GM12801 (cell line): ENCODE data around the gene CABS1.

ENCODE experiments used
- TF ChIP-seq, protein P1 (sequence below): IDR thresholded peaks from one replicate; pipeline ENCODE4 v1.5.1; 2011; ENCODE audit warnings: control low read depth; ENCODE audit not compliant: insufficient read length; ENCODE audit errors: extremely low read depth

The CABS1 gene

DNA sequence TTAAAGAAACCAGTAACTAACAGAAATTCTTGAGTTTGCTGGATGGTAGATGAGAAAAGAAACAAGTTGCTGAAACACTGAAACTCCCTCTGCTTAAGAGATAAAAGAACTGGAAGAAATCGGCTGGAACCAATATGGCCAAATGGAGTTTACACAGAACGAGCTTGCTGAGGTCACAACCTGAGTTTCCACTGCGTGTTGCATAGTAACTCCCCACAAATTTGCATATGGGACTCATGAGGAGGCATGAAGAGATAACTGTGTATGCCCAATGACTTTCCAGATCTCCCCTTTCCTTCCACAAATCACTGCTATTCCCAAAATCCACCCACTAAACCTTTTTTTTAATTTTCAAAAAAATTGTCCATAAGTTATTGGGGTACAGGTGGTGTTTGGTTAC lies 38.0 kb downstream of the CABS1 start:
- TF ChIP-seq, protein P1, sequence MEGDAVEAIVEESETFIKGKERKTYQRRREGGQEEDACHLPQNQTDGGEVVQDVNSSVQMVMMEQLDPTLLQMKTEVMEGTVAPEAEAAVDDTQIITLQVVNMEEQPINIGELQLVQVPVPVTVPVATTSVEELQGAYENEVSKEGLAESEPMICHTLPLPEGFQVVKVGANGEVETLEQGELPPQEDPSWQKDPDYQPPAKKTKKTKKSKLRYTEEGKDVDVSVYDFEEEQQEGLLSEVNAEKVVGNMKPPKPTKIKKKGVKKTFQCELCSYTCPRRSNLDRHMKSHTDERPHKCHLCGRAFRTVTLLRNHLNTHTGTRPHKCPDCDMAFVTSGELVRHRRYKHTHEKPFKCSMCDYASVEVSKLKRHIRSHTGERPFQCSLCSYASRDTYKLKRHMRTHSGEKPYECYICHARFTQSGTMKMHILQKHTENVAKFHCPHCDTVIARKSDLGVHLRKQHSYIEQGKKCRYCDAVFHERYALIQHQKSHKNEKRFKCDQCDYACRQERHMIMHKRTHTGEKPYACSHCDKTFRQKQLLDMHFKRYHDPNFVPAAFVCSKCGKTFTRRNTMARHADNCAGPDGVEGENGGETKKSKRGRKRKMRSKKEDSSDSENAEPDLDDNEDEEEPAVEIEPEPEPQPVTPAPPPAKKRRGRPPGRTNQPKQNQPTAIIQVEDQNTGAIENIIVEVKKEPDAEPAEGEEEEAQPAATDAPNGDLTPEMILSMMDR = no peak

GRCh38 chr4:70380578-70380977 lies 45.8 kb downstream of the CABS1 start:
- TF ChIP-seq, protein P1 = no peak

DNA sequence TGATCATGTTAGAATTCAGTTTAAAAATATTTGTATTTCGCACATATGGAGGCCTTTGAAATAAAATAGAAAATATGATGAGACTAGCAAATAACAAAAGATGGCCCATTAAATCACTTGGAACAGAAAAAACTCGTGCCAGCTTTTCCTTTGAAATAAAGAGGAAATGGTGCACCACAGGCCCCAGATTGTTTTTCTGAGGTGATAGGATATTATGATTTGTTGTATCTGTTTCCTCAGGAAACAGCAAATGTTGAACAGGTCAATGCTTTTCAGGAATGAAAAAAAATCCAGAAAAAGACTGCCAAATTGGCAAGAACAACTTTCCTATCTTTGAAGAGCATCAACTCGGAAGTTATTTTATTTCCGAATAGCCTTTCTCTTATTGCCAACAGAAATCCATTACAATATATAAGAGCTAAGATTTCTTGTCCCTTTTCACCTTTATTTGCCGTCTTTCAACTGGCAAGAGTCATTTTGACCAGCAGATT lies 48.0 kb downstream of the CABS1 start, which contains the start of gene SMR3B:
Gene SMR3B (plus strand): TSS at position 441 of the 491 bp plus-strand sequence. CDS start 1,380 bp downstream, outside the sequence.
- TF ChIP-seq, protein P1 = no peak
